Activated naive CD4-positive, alpha-beta T cell treated with anti-CD3 and anti-CD28 coated beads, Interleukin-2, amount 50 U/mL, for 24 hours (primary cell): ENCODE results near the gene LAD1.

Experiments used
- H3K27ac Mint-ChIP-seq: one replicate; pipeline ENCODE4 v1.8.0; 2021; ENCODE audit warnings: mild to moderate bottlenecking, mixed read lengths
- H3K27me3 Mint-ChIP-seq: one replicate; pipeline ENCODE4 v1.8.0; 2021; ENCODE audit warnings: mixed read lengths
- H3K36me3 Mint-ChIP-seq: one replicate; pipeline ENCODE4 v1.8.0; 2021; ENCODE audit warnings: mixed read lengths
- H3K4me1 Mint-ChIP-seq: one replicate; pipeline ENCODE4 v1.8.0; 2021; ENCODE audit warnings: mixed read lengths
- H3K4me3 Mint-ChIP-seq: one replicate; pipeline ENCODE4 v1.8.0; 2021; ENCODE audit warnings: mild to moderate bottlenecking, mixed read lengths
- H3K9me3 Mint-ChIP-seq: one replicate; pipeline ENCODE4 v1.8.0; 2021; ENCODE audit warnings: mixed read lengths

The LAD1 gene

GRCh38 chr1:201385299-201385891 lies 13.7 kb downstream of the LAD1 start:
- Mint-ChIP-seq H3K4me3 (no peak overlapping the region), H3K9me3 (no peaks in the 10 kb centered on the region), H3K36me3 (no peaks in the 10 kb centered on the region), H3K27ac (no peak overlapping the region), H3K4me1 (no peaks in the 10 kb centered on the region), H3K27me3 (peaks cover 3% of the 10 kb centered on the region)

- Mint-ChIP-seq H3K27ac (no peak overlapping the region), H3K9me3 (no peaks in the 10 kb centered on the region), H3K4me3 (no peak overlapping the region), H3K4me1 (no peaks in the 10 kb centered on the region), H3K27me3 (peaks cover 3% of the 10 kb centered on the region), H3K36me3 (no peaks in the 10 kb centered on the region)
These were observed 14.7 kb downstream of the LAD1 start for GRCh38 chr1:201384406-201384782.

GRCh38 chr1:201383647-201384405 lies 15.3 kb downstream of the LAD1 start:
- Mint-ChIP-seq H3K9me3 (no peaks in the 10 kb centered on the region), H3K27me3 (peaks cover 3% of the 10 kb centered on the region), H3K36me3 (no peaks in the 10 kb centered on the region), H3K27ac (peak overlapping the region; percentile 67), H3K4me3 (no peak overlapping the region), H3K4me1 (no peaks in the 10 kb centered on the region)

- no peaks in the 10 kb centered on the region for H3K36me3 Mint-ChIP-seq
- no peak overlapping the region for H3K27ac Mint-ChIP-seq
- no peak overlapping the region for H3K4me3 Mint-ChIP-seq
- H3K4me1 Mint-ChIP-seq, result no peaks in the 10 kb centered on the region
- no peaks in the 10 kb centered on the region for H3K9me3 Mint-ChIP-seq
- H3K27me3 Mint-ChIP-seq, result peaks cover 2% of the 10 kb centered on the region
These were observed 18.0 kb downstream of the LAD1 start for GRCh38 chr1:201381130-201381529.

DNA sequence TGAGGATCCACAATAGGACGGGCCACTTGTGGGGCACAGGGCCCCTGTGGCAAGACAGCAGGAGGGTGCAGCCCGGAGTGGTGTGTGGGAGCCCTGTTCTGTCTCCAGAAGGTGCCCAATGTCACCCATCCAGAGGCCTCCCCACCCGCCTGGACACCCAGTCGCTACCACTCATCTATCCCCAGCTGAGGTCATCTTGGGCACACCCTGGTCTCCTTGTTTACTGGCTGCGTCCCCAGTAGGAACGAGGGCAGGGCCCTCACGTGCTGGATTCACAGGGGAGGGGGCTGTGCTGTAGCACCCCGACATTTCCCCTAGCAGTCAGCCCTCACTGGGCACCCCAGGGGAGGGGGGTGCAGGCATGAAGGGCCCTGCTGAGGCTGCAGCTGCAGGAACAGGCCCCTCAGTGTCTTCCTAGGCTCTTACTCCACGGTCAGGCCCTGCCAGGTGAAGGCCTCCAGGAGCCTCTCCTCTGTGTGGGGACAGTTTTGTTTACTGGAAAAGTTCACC lies 19.3 kb downstream of the LAD1 start:
- peaks cover 2% of the 10 kb centered on the region for H3K27me3 Mint-ChIP-seq
- no peaks in the 10 kb centered on the region for H3K36me3 Mint-ChIP-seq
- H3K4me1 Mint-ChIP-seq, result no peaks in the 10 kb centered on the region
- H3K4me3 Mint-ChIP-seq, result no peak overlapping the region
- H3K27ac Mint-ChIP-seq, result no peak overlapping the region
- H3K9me3 Mint-ChIP-seq, result no peaks in the 10 kb centered on the region

- H3K4me3 Mint-ChIP-seq, result no peak overlapping the region
- H3K27ac Mint-ChIP-seq, result no peak overlapping the region
- no peaks in the 10 kb centered on the region for H3K4me1 Mint-ChIP-seq
- H3K9me3 Mint-ChIP-seq, result no peaks in the 10 kb centered on the region
- H3K27me3 Mint-ChIP-seq, result peaks cover 2% of the 10 kb centered on the region
- H3K36me3 Mint-ChIP-seq, result no peaks in the 10 kb centered on the region
These were observed 20.3 kb downstream of the LAD1 start for GRCh38 chr1:201378804-201379203.

DNA sequence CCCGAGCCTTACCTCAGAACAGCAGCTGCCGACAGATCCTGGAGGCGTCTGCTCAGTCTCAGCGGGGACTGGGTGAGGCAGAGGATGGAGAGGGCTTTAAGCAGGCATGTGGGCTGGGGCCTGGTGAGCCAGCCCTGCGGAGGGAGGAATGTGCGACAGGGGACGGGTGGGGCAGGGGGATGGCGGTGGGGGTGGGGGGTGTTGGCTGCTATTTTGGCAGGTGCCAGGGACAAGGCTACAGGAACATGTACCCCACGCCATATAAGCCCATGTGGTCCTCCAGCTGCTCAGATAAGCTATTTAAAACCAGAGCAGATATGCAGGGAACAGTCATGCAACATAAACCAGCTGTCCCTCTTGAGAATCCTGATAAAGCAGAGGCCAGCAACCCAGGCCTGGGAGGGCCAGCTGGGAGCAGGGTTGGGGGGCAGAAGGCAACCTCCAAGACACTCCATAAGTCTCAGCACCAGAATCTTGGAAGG lies 21.5 kb downstream of the LAD1 start, which contains the start of gene TNNT2:
TSS of gene TNNT2 (minus strand) at position 70 of the 482 bp plus-strand sequence. CDS start 4,426 bp downstream, outside the sequence.
- H3K27me3 Mint-ChIP-seq, result peaks cover 2% of the 10 kb centered on the region
- H3K36me3 Mint-ChIP-seq, result no peaks in the 10 kb centered on the region
- H3K9me3 Mint-ChIP-seq, result no peaks in the 10 kb centered on the region
- no peaks in the 10 kb centered on the region for H3K4me1 Mint-ChIP-seq
- no peak within 1 kb of the TSS for H3K4me3 Mint-ChIP-seq
- no peak within 1 kb of the TSS for H3K27ac Mint-ChIP-seq

DNA sequence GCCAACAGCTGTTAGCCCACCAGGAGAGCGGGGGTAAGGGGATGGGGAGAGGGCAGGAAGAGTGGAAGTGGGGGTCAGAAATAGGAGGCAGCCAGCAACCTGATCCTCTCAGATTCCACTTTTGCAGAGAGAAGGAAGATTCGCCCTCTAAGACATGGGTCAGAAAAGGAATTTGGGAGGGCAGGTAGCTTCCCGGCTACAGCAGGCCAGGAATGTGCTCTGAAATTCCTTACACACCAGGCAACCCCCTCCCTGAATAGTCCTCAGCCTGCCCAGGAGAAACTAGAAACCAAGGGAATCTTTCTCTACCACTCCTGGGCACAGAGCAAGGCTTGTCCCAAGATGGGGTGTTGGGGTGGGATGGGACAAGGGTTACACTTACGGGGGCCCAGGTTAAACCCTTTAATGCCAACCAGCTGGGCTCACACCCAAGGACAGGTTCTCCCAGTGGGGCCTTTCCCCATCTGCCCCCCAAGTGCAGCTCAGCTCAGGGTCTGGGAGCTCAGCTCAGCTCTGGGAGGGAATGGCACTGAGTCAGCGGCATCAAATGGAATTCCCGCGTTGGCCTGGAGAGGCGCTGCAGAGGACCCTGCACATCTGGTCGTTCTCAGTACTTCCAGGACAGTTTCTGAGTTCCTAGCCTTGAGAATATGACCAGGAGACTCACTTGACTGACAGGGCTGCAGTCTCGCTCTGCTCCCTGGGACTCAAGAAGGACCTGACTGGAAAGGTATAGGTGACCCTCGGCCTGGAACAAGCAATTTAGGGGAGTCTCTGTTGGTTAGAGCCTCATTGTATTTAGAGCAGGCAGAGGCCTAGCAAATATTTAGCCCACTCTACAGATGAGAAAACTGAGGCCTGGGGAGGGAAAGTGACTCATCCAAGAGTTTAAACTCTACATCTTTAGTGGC lies 22.4 kb downstream of the LAD1 start:
- H3K27ac Mint-ChIP-seq, result no peak overlapping the region
- peaks cover 2% of the 10 kb centered on the region for H3K27me3 Mint-ChIP-seq
- no peaks in the 10 kb centered on the region for H3K4me1 Mint-ChIP-seq
- H3K36me3 Mint-ChIP-seq, result no peaks in the 10 kb centered on the region
- H3K4me3 Mint-ChIP-seq, result no peak overlapping the region
- H3K9me3 Mint-ChIP-seq, result no peaks in the 10 kb centered on the region

DNA sequence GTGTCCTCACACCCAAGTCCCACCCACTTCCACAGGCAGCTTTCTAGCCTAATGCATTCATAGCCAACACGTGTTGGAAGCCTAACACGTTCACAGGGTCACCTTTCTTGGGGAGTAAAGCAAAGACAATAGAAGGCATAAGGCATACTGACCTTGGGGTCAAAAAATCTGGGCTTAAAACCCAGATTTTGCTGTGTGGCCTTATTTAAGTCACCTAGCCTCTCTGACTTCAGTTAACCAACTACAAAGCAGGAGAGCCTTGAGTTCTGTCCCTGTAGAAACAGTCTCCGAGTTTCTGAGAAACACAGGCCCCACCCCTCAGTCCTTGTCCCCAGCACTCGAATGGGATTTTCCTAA lies 23.0 kb downstream of the LAD1 start:
- Mint-ChIP-seq H3K36me3 (no peaks in the 10 kb centered on the region), H3K27ac (no peak overlapping the region), H3K4me3 (no peak overlapping the region), H3K27me3 (peaks cover 2% of the 10 kb centered on the region), H3K4me1 (no peaks in the 10 kb centered on the region), H3K9me3 (no peaks in the 10 kb centered on the region)

GRCh38 chr1:201375169-201375568 lies 24.0 kb downstream of the LAD1 start:
- no peak overlapping the region for H3K4me3 Mint-ChIP-seq
- H3K4me1 Mint-ChIP-seq, result no peaks in the 10 kb centered on the region

DNA sequence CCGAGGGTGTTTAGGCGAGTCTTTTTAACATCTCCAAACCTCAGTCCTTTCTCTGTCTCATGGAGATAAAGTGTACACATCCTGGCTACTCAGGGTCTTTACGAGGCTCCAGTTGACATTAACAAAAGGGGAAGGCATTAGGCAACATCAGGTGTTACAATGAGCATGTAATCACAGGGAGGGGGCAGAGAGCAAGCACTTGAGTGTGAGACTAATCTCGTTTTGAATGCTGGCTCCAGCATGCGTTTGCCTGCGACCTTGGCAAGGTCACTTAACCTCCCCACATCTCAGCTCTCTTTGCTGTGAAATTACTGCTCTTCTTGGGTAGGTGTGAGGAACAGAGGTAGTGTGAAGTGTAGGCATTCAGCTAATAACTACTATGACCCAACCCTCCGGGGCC lies 24.8 kb downstream of the LAD1 start:
- Mint-ChIP-seq H3K27ac (no peak overlapping the region), H3K27me3 (peaks cover 2% of the 10 kb centered on the region), H3K9me3 (no peaks in the 10 kb centered on the region), H3K36me3 (no peaks in the 10 kb centered on the region), H3K4me1 (no peaks in the 10 kb centered on the region), H3K4me3 (no peak overlapping the region)

More at GRCh38 chr1:201375169-201375568, 24.0 kb downstream of the LAD1 start:
- Mint-ChIP-seq H3K27me3 (peaks cover 2% of the 10 kb centered on the region), H3K27ac (no peak overlapping the region), H3K36me3 (no peaks in the 10 kb centered on the region), H3K9me3 (no peaks in the 10 kb centered on the region)

GRCh38 chr1:201371792-201372191 lies 27.3 kb downstream of the LAD1 start:
- no peaks in the 10 kb centered on the region for H3K27me3 Mint-ChIP-seq
- no peak overlapping the region for H3K27ac Mint-ChIP-seq
- H3K4me1 Mint-ChIP-seq, result no peaks in the 10 kb centered on the region
- H3K36me3 Mint-ChIP-seq, result no peaks in the 10 kb centered on the region
- no peaks in the 10 kb centered on the region for H3K9me3 Mint-ChIP-seq
- no peak overlapping the region for H3K4me3 Mint-ChIP-seq

- Mint-ChIP-seq H3K9me3 (no peaks in the 10 kb centered on the region), H3K4me3 (no peak overlapping the region), H3K27me3 (no peaks in the 10 kb centered on the region), H3K36me3 (no peaks in the 10 kb centered on the region), H3K4me1 (no peaks in the 10 kb centered on the region), H3K27ac (no peak overlapping the region)
These were observed 27.8 kb downstream of the LAD1 start for GRCh38 chr1:201371276-201371675.

DNA sequence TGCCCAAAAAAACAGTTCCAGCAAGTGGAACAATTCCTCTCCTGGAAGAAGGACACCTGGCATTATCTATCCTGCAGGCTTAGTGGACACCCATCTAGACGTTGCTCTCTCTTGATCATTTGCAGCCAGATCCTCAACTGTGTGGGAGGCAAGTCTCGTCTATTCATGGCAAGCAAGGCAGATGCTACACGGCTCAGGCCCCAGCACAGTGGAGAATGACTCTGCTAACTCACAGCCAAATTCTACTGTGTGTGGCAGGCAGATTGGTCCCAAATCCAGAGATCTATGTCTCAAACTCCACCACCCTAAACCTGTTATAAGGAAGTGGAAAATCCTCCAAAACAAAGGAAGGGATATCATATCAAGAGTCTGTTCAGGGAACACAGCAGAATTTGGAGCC lies 28.6 kb downstream of the LAD1 start:
- H3K4me1 Mint-ChIP-seq, result no peaks in the 10 kb centered on the region
- H3K4me3 Mint-ChIP-seq, result no peak overlapping the region
- H3K36me3 Mint-ChIP-seq, result no peaks in the 10 kb centered on the region
- H3K27ac Mint-ChIP-seq, result no peak overlapping the region
- no peaks in the 10 kb centered on the region for H3K27me3 Mint-ChIP-seq
- no peaks in the 10 kb centered on the region for H3K9me3 Mint-ChIP-seq

GRCh38 chr1:201369209-201369608 lies 29.9 kb downstream of the LAD1 start:
- no peaks in the 10 kb centered on the region for H3K4me1 Mint-ChIP-seq
- H3K36me3 Mint-ChIP-seq, result no peaks in the 10 kb centered on the region
- H3K9me3 Mint-ChIP-seq, result no peaks in the 10 kb centered on the region
- no peak overlapping the region for H3K4me3 Mint-ChIP-seq
- H3K27ac Mint-ChIP-seq, result no peak overlapping the region
- no peaks in the 10 kb centered on the region for H3K27me3 Mint-ChIP-seq
